NCI-H2081 treated with DMSO at 0.1 percent for 48 hours (cell line): ENCODE results near the gene CDK5RAP2.
"Not testable (repeated sequence)": the region's sequence is repeated elsewhere in the genome, so short reads cannot be mapped to it uniquely, and the experiment has no call there.

ENCODE experiments used
- DNase-seq: peaks from one replicate; lab custom pipeline; 2025; lab: John Stamatoyannopoulos, UW

Gene CDK5RAP2

GRCh38 chr9:120464176-120464886, 115.6 kb downstream of the CDK5RAP2 start:
- DNase-seq: no peak

GRCh38 chr9:120463765-120464164, 116.2 kb downstream of the CDK5RAP2 start:
- no peak for DNase-seq

GRCh38 chr9:120461677-120462076, 118.3 kb downstream of the CDK5RAP2 start:
- not testable (repeated sequence) for DNase-seq

- DNase-seq: no peak
Observed at GRCh38 chr9:120456218-120456617, 123.7 kb downstream of the CDK5RAP2 start.

GRCh38 chr9:120454467-120454866, 125.5 kb downstream of the CDK5RAP2 start:
- no peak for DNase-seq

- DNase-seq: no peak
Observed at GRCh38 chr9:120453792-120454191, 126.2 kb downstream of the CDK5RAP2 start.

GRCh38 chr9:120452631-120453030, 127.3 kb downstream of the CDK5RAP2 start:
- no peak for DNase-seq

GRCh38 chr9:120450916-120451315, 129.1 kb downstream of the CDK5RAP2 start:
- no peak for DNase-seq

GRCh38 chr9:120449566-120449965, 130.4 kb downstream of the CDK5RAP2 start:
- no peak for DNase-seq

GRCh38 chr9:120447959-120448500, 131.9 kb downstream of the CDK5RAP2 start:
- no peak for DNase-seq

- DNase-seq: no peak
Observed at GRCh38 chr9:120446671-120447070, 133.3 kb downstream of the CDK5RAP2 start.

GRCh38 chr9:120443976-120444375, 136.0 kb downstream of the CDK5RAP2 start:
- DNase-seq: no peak

- no peak for DNase-seq
Observed at GRCh38 chr9:120443489-120443888, 136.5 kb downstream of the CDK5RAP2 start.

- DNase-seq: no peak
Observed at GRCh38 chr9:120442308-120442995, 137.5 kb downstream of the CDK5RAP2 start.

GRCh38 chr9:120441426-120442307, 138.3 kb downstream of the CDK5RAP2 start:
- no peak for DNase-seq

- DNase-seq: no peak
Observed at GRCh38 chr9:120440791-120441190, 139.2 kb downstream of the CDK5RAP2 start.

GRCh38 chr9:120439926-120440325, 140.0 kb downstream of the CDK5RAP2 start:
- no peak for DNase-seq

GRCh38 chr9:120438836-120439546, 141.0 kb downstream of the CDK5RAP2 start:
- DNase-seq: no peak

GRCh38 chr9:120438111-120438510, 141.9 kb downstream of the CDK5RAP2 start:
- DNase-seq: no peak

- no peak for DNase-seq
Observed at GRCh38 chr9:120436983-120437475, 142.9 kb downstream of the CDK5RAP2 start.

GRCh38 chr9:120436446-120436845, 143.5 kb downstream of the CDK5RAP2 start:
- DNase-seq: no peak
